IMR-90 (cell line): Measurements from ENCODE around the gene PRSS38. TPM values are rescaled to one million over a fixed set of nuclear protein-coding genes. Genes with fewer than 3 reads are reported as not detected.

Source experiments
- ATAC-seq: fragments of 200-7000 bp; cut with Tn5 transposase; 2 replicates; pipeline ENCODE4 v1.9.1; 2020; ENCODE audit warnings: low read depth, mild to moderate bottlenecking, moderate library complexity
- BruUV-seq: library from RNA; stranded (reverse); fragments of 400-500 nt; replicated peaks from 2 replicates; lab custom pipeline; 2021; lab: Mats Ljungman, UMichigan
- CTCF ChIA-PET: fragments of 300-600 bp; formaldehyde crosslinking; extraction: SDS; loops from one replicate; lab custom pipeline; 2021; ENCODE audit warnings: antibody characterized with exemption; lab: Yijun Ruan, JAX
- POLR2A ChIA-PET: fragments of 300-600 bp; sonication (Branson Sonifier 250); formaldehyde crosslinking; loops from one replicate; lab custom pipeline; 2022; ENCODE audit warnings: antibody characterized with exemption; ENCODE audit not compliant: unreplicated experiment; lab: Charles Lee
- DNase-seq: peaks from one replicate; pipeline ENCODE4 v3.0.0; 2013
- H2AFZ ChIP-seq: replicated peaks from 2 replicates; pipeline ENCODE3; 2013; ENCODE audit warnings: low read length, mild to moderate bottlenecking; ENCODE audit not compliant: poor library complexity
- H2AK5ac ChIP-seq: 2 replicates; pipeline ENCODE4 v1.6.1; 2013; ENCODE audit warnings: low read depth, low read length, inconsistent platforms
- H2AK9ac ChIP-seq: replicated peaks from 2 replicates; pipeline ENCODE3; 2013; ENCODE audit warnings: mild to moderate bottlenecking, low read depth, low read length, moderate library complexity; ENCODE audit not compliant: poor library complexity
- H2BK120ac ChIP-seq: 2 replicates; pipeline ENCODE4 v1.6.1; 2013; ENCODE audit warnings: low read depth, low read length, inconsistent platforms
- H2BK15ac ChIP-seq: 3 replicates; pipeline ENCODE4 v1.6.1; 2013; ENCODE audit warnings: low read depth, low read length, inconsistent platforms
- H2BK20ac ChIP-seq: 2 replicates; pipeline ENCODE4 v1.6.1; 2013; ENCODE audit warnings: low read depth, mild to moderate bottlenecking, inconsistent platforms, low read length, moderate library complexity
- H2BK5ac ChIP-seq: 2 replicates; pipeline ENCODE4 v1.6.1; 2013; ENCODE audit warnings: mild to moderate bottlenecking, low read depth, low read length, inconsistent platforms; ENCODE audit not compliant: poor library complexity, severe bottlenecking
- H3K14ac ChIP-seq: replicated peaks from 2 replicates; pipeline ENCODE4 v1.6.1; 2013; ENCODE audit warnings: low read depth, low read length, inconsistent platforms
- H3K18ac ChIP-seq: 2 replicates; pipeline ENCODE4 v1.6.1; 2013; ENCODE audit warnings: low read depth, low read length, control low read depth
- H3K23ac ChIP-seq: 2 replicates; pipeline ENCODE4 v1.6.1; 2013; ENCODE audit warnings: low read depth, low read length, inconsistent platforms
- H3K27ac ChIP-seq: 2 replicates; pipeline ENCODE4 v1.5.1; 2013; ENCODE audit warnings: mild to moderate bottlenecking, control low read depth, low read length; ENCODE audit not compliant: insufficient read depth
- H3K27me3 ChIP-seq: 2 replicates; pipeline ENCODE4 v1.6.1; 2013; ENCODE audit warnings: low read length; ENCODE audit not compliant: control insufficient read depth, insufficient read depth
- H3K36me3 ChIP-seq: 2 replicates; pipeline ENCODE4 v1.6.1; 2013; ENCODE audit warnings: low read length, mixed read lengths; ENCODE audit not compliant: control insufficient read depth, insufficient read depth
- H3K4ac ChIP-seq: 2 replicates; pipeline ENCODE4 v1.6.1; 2013; ENCODE audit warnings: low read depth, low read length, inconsistent platforms
- H3K4me1 ChIP-seq: 2 replicates; pipeline ENCODE4 v1.6.1; 2013; ENCODE audit warnings: low read length, mixed read lengths; ENCODE audit not compliant: control insufficient read depth, insufficient read depth
- H3K4me2 ChIP-seq: 2 replicates; pipeline ENCODE4 v1.6.1; 2013; ENCODE audit warnings: low read depth, mild to moderate bottlenecking, control low read depth, low read length, moderate library complexity
- H3K4me3 ChIP-seq: 2 replicates; pipeline ENCODE4 v1.5.1; 2013; ENCODE audit warnings: low read depth, mild to moderate bottlenecking, control low read depth, low read length, moderate library complexity; ENCODE audit not compliant: insufficient read depth
- H3K56ac ChIP-seq: 2 replicates; pipeline ENCODE4 v1.6.1; 2013; ENCODE audit warnings: low read length, inconsistent platforms; ENCODE audit not compliant: insufficient read depth; ENCODE audit errors: extremely low read depth
- H3K79me1 ChIP-seq, 2 experiments: 2 replicates each; pipeline ENCODE4 v1.6.1; 2013; ENCODE audit warnings: low read length in 2 of 2, inconsistent platforms in 1 of 2, low read depth in 1 of 2
- H3K9ac ChIP-seq: 2 replicates; pipeline ENCODE4 v1.6.1; 2013; ENCODE audit warnings: low read depth, low read length, control low read depth
- H3K9me1 ChIP-seq: 2 replicates; pipeline ENCODE4 v1.6.1; 2013; ENCODE audit warnings: low read length, inconsistent platforms; ENCODE audit not compliant: insufficient read depth
- H3K9me3 ChIP-seq: 2 replicates; pipeline ENCODE4 v1.6.1; 2013; ENCODE audit warnings: low read length; ENCODE audit not compliant: control insufficient read depth, insufficient read depth
- H4K20me1 ChIP-seq: 2 replicates; pipeline ENCODE4 v1.6.1; 2013; ENCODE audit warnings: low read length, inconsistent platforms; ENCODE audit not compliant: insufficient read depth
- H4K5ac ChIP-seq: 2 replicates; pipeline ENCODE4 v1.6.1; 2013; ENCODE audit warnings: mild to moderate bottlenecking, low read depth, low read length, control low read depth
- H4K8ac ChIP-seq, 2 experiments: 2 replicates each; pipeline ENCODE4 v1.6.1; 2013; ENCODE audit warnings: low read depth in 2 of 2, low read length in 2 of 2, control low read depth in 1 of 2, inconsistent platforms in 1 of 2
- H4K91ac ChIP-seq: 2 replicates; pipeline ENCODE4 v1.6.1; 2013; ENCODE audit warnings: low read depth, low read length, inconsistent platforms; ENCODE audit not compliant: insufficient read depth
- BHLHE40 ChIP-seq: fragments of 150-350 bp; IDR thresholded peaks from 2 replicates; pipeline ENCODE4 v1.6.1; 2016; ENCODE audit warnings: mild to moderate bottlenecking, low read depth, low read length
- CEBPB ChIP-seq: IDR thresholded peaks from 2 replicates; pipeline ENCODE4 v1.6.1; 2012; ENCODE audit warnings: low read depth, low read length, improper control_type of control experiment
- CHD1 ChIP-seq: IDR thresholded peaks from 2 replicates; pipeline ENCODE4 v1.6.1; 2012; ENCODE audit warnings: low read depth, low read length, improper control_type of control experiment
- CTCF ChIP-seq: conservative IDR thresholded peaks from 2 replicates; pipeline ENCODE4 v1.5.1; 2012; ENCODE audit warnings: mild to moderate bottlenecking, low read depth, low read length, improper control_type of control experiment
- ELK1 ChIP-seq: fragments of 150-350 bp; IDR thresholded peaks from 2 replicates; pipeline ENCODE4 v1.6.1; 2016; ENCODE audit warnings: low read depth, mild to moderate bottlenecking, low read length, moderate library complexity, borderline replicate concordance
- FOS ChIP-seq: fragments of 150-350 bp; IDR thresholded peaks from 2 replicates; pipeline ENCODE4 v1.6.1; 2016; ENCODE audit warnings: low read depth, low read length
- MAZ ChIP-seq: IDR thresholded peaks from 2 replicates; pipeline ENCODE4 v1.6.1; 2012; ENCODE audit warnings: low read depth, mild to moderate bottlenecking, low read length, improper control_type of control experiment, moderate library complexity, borderline replicate concordance
- MXI1 ChIP-seq: IDR thresholded peaks from 2 replicates; pipeline ENCODE4 v1.6.1; 2012; ENCODE audit warnings: low read depth, mild to moderate bottlenecking, low read length, moderate library complexity, borderline replicate concordance
- NFE2L2 ChIP-seq: fragments of 150-350 bp; IDR thresholded peaks from 2 replicates; pipeline ENCODE4 v1.6.1; 2016; ENCODE audit warnings: low read depth, mild to moderate bottlenecking, low read length
- RAD21 ChIP-seq: IDR thresholded peaks from 2 replicates; pipeline ENCODE4 v1.6.1; 2012; ENCODE audit warnings: low read length, improper control_type of control experiment
- RCOR1 ChIP-seq: IDR thresholded peaks from 2 replicates; pipeline ENCODE4 v1.6.1; 2012; ENCODE audit warnings: mild to moderate bottlenecking, low read length, improper control_type of control experiment; ENCODE audit not compliant: insufficient replicate concordance
- RFX5 ChIP-seq: IDR thresholded peaks from 2 replicates; pipeline ENCODE4 v1.8.0; 2012; ENCODE audit warnings: low read depth, mild to moderate bottlenecking, low read length, moderate library complexity
- SMC3 ChIP-seq: fragments of 150-350 bp; IDR thresholded peaks from 2 replicates; pipeline ENCODE4 v1.6.1; 2016; ENCODE audit warnings: low read depth, mild to moderate bottlenecking, antibody characterized with exemption, low read length, moderate library complexity
- USF2 ChIP-seq: fragments of 150-350 bp; IDR thresholded peaks from 2 replicates; pipeline ENCODE4 v1.6.1; 2017; ENCODE audit warnings: mild to moderate bottlenecking, antibody characterized with exemption, low read length, low read depth
- WGBS, 2 experiments: methylation state at CpG; one replicate each; pipeline versions ENCODE4 v1.1.5 to v1.1.7; 2013; ENCODE audit warnings: missing lambda C conversion rate in 2 of 2; ENCODE audit not compliant: insufficient read length in 1 of 2; ENCODE audit errors: extremely low coverage in 2 of 2; 5-methylcytosine and 5-hydroxymethylcytosine counted together
- dilution Hi-C: fragments of 300-500 bp; cut with HindIII; formaldehyde crosslinking; loops from one replicate; pipeline ENCODE4 v1.14.3; 2018; ENCODE audit warnings: low sequenced_read_pairs; ENCODE audit not compliant: unreplicated experiment
- in situ Hi-C: fragments of 300-500 bp; cut with MboI; formaldehyde crosslinking; loops from 3 replicates; pipeline ENCODE4 v1.14.3; 2019; ENCODE audit warnings: low sequenced_read_pairs, inconsistent platforms, mixed read lengths
- intact Hi-C: fragments of 100-400 bp; cut with micrococcal nuclease; formaldehyde crosslinking; loops from 2 replicates; pipeline ENCODE4 v1.10.0; 2022
- polyA plus RNA-seq, 3 experiments: library from polyadenylated mRNA; depleted of rRNA; stranded (reverse); fragments of >200 nt; gene quantifications; 2 replicates each; pipeline ENCODE4 v1.2.3, GENCODE V29; 2012; ENCODE audit warnings: low replicate concordance in 1 of 3
- total RNA-seq: library from RNA; depleted of rRNA; stranded (reverse); fragments of >200 nt; gene quantifications from 2 replicates; pipeline ENCODE4 v1.2.3, GENCODE V29; 2012

Gene PRSS38
- total and polyA plus RNA-seq, 2 of the 4 experiments (the other 2 are of a cell fraction), result not detected

- Histone ChIP-seq H2BK20ac (no peak overlapping the region), H3K14ac (no peak overlapping the region), H4K8ac (no peak overlapping the region), H3K4ac (no peak overlapping the region), H2AK5ac (no peak overlapping the region), H3K9me1 (no peaks in the 10 kb centered on the region), H3K36me3 (no peaks in the 10 kb centered on the region), H2AFZ (no peak overlapping the region), H3K79me1 (no peaks in the 10 kb centered on the region), H3K9ac (no peak overlapping the region), H4K5ac (no peak overlapping the region), H3K4me2 (no peak overlapping the region), H2BK120ac (no peak overlapping the region), H3K18ac (no peak overlapping the region), H3K9me3 (no peaks in the 10 kb centered on the region), H2AK9ac (peak overlapping the region; percentile 42), H3K4me3 (no peak overlapping the region), H2BK15ac (no peak overlapping the region), H4K91ac (no peak overlapping the region), H2BK5ac (no peak overlapping the region), H3K27ac (no peak overlapping the region), H4K20me1 (no peaks in the 10 kb centered on the region), H3K4me1 (no peaks in the 10 kb centered on the region; the same call in 1 of the 2 replicates), H3K27me3 (no peaks in the 10 kb centered on the region; the same call in 1 of the 2 replicates), H3K56ac (no peak overlapping the region), H3K23ac (no peak overlapping the region)
- BruUV-seq, result no TSS peak
- POLR2A ChIA-PET, result no interaction called here
- CTCF ChIA-PET, result no interaction called here
- intact Hi-C loops, result no loop called here
- DNase-seq (no peak), ATAC-seq (no peak)
- in situ Hi-C loops, result no loop called here
- 45% methylated on average over 5 of the region's 17 CpGs; no CpG with 5 or more reads in 1 of the 2 experiments for WGBS, 2 experiments
- TF ChIP-seq USF2 (no peak), RFX5 (no peak), SMC3 (no peak), MAZ (no peak), RAD21 (no peak), CEBPB (no peak), CHD1 (no peak), RCOR1 (no peak), NFE2L2 (no peak), BHLHE40 (no peak), FOS (no peak), CTCF (no peak), MXI1 (no peak), ELK1 (no peak)
- dilution Hi-C loops, result no loop called here
Measured at GRCh38 chr1:227892489-227893299, 77.2 kb downstream of the PRSS38 start.
